Ishikawa (cell line): Measurements from ENCODE around the gene LRIG2.

ENCODE experiments used
- CREB1 ChIP-seq: IDR thresholded peaks from 2 replicates; pipeline ENCODE4 v1.6.1; 2012; ENCODE audit warnings: low read depth
- EGR1 ChIP-seq: IDR thresholded peaks from 2 replicates; pipeline ENCODE4 v1.6.1; 2012
- EP300 ChIP-seq: IDR thresholded peaks from 2 replicates; pipeline ENCODE4 v1.6.1; 2012; ENCODE audit warnings: borderline replicate concordance
- FOXM1 ChIP-seq: IDR thresholded peaks from 2 replicates; pipeline ENCODE4 v1.6.1; 2012; ENCODE audit warnings: low read depth, borderline replicate concordance
- RAD21 ChIP-seq: IDR thresholded peaks from 2 replicates; pipeline ENCODE4 v1.6.1; 2012; ENCODE audit warnings: low read depth
- TAF1 ChIP-seq: IDR thresholded peaks from 2 replicates; pipeline ENCODE4 v1.6.1; 2012; ENCODE audit warnings: low read depth, mild to moderate bottlenecking
- TCF12 ChIP-seq: IDR thresholded peaks from 2 replicates; pipeline ENCODE4 v1.6.1; 2012; ENCODE audit warnings: low read depth
- USF1 ChIP-seq: IDR thresholded peaks from 2 replicates; pipeline ENCODE4 v1.6.1; 2012
- YY1 ChIP-seq: IDR thresholded peaks from 2 replicates; pipeline ENCODE4 v1.6.1; 2012; ENCODE audit warnings: low read depth
- ZBTB7A ChIP-seq: IDR thresholded peaks from 2 replicates; pipeline ENCODE4 v1.6.1; 2012; ENCODE audit warnings: low read depth
- TF ChIP-seq, protein P1 (sequence below): IDR thresholded peaks from 2 replicates; pipeline ENCODE4 v1.6.1; 2012; ENCODE audit warnings: low read depth, mild to moderate bottlenecking
- TF ChIP-seq, protein P2 (sequence below): IDR thresholded peaks from 2 replicates; pipeline ENCODE4 v1.6.1; 2012

DNA sequence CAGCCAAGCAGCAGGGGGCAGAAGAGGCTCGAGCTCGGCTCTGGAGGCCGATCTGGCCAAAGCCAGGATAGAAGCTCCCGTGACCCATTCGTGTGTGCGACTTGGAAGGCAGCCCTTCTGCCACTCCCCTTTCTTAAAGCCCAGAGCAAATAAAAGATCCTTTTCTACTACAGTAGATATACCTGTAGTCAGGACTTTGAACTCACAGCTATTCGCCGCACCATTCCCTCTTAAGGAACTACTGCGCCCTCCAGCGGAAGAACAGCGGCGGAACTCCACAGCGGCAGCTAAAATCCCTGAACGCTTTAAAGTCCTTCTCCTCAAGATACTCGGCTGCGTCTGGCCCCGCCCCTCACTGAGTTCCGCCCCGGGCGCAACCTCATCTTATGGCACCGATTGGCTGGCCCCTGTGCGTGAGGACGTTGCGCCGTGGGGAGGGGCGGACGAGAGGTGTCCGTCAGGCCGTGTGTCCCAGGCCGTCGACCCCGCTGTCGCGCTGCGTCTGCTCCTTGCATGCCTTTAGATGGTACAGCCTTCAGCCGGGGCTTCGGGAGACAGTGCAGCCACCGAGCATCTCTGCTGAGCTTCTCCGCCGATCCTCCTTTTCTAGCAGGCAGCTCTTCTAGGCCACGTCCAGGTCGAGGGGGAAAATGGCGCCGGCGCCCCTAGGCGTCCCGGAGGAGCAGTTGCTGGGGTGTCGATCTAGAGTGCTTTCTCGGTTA lies at the start of gene LRIG2:
- TF ChIP-seq, protein P1, sequence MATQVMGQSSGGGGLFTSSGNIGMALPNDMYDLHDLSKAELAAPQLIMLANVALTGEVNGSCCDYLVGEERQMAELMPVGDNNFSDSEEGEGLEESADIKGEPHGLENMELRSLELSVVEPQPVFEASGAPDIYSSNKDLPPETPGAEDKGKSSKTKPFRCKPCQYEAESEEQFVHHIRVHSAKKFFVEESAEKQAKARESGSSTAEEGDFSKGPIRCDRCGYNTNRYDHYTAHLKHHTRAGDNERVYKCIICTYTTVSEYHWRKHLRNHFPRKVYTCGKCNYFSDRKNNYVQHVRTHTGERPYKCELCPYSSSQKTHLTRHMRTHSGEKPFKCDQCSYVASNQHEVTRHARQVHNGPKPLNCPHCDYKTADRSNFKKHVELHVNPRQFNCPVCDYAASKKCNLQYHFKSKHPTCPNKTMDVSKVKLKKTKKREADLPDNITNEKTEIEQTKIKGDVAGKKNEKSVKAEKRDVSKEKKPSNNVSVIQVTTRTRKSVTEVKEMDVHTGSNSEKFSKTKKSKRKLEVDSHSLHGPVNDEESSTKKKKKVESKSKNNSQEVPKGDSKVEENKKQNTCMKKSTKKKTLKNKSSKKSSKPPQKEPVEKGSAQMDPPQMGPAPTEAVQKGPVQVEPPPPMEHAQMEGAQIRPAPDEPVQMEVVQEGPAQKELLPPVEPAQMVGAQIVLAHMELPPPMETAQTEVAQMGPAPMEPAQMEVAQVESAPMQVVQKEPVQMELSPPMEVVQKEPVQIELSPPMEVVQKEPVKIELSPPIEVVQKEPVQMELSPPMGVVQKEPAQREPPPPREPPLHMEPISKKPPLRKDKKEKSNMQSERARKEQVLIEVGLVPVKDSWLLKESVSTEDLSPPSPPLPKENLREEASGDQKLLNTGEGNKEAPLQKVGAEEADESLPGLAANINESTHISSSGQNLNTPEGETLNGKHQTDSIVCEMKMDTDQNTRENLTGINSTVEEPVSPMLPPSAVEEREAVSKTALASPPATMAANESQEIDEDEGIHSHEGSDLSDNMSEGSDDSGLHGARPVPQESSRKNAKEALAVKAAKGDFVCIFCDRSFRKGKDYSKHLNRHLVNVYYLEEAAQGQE, result no peak
- TF ChIP-seq EP300, result no peak
- TF ChIP-seq RAD21, result peak; percentile 75
- TF ChIP-seq CREB1, result no peak
- peak; percentile 86 for TF ChIP-seq YY1
- TF ChIP-seq, protein P2, sequence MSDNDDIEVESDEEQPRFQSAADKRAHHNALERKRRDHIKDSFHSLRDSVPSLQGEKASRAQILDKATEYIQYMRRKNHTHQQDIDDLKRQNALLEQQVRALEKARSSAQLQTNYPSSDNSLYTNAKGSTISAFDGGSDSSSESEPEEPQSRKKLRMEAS, result peak; percentile 81
- TF ChIP-seq EGR1, result no peak
- TF ChIP-seq USF1, result no peak
- TF ChIP-seq ZBTB7A, result no peak
- TF ChIP-seq FOXM1, result no peak
- peak; percentile 11; the same call in 1 of the 2 replicates for TF ChIP-seq TCF12
- TF ChIP-seq TAF1, result peak; percentile 77
